HG02588 (cell line): Measurements from ENCODE around the gene HPSE2.

ENCODE experiments used
- ATAC-seq: cut with Tn5 transposase; IDR thresholded peaks from one replicate; pipeline ENCODE4 v1.9.1; 2021; ENCODE audit warnings: mild to moderate bottlenecking, moderate library complexity; ENCODE audit not compliant: unreplicated experiment

The HPSE2 gene

GRCh38 chr10:98419469-98420261, 816.0 kb downstream of the HPSE2 start:
- no peak for ATAC-seq

- ATAC-seq, result no peak
Measured at GRCh38 chr10:98418665-98419468, 816.8 kb downstream of the HPSE2 start.

GRCh38 chr10:98417973-98418664, 817.5 kb downstream of the HPSE2 start:
- no peak for ATAC-seq

GRCh38 chr10:98417481-98417959, 818.1 kb downstream of the HPSE2 start:
- no peak for ATAC-seq

GRCh38 chr10:98416606-98417388, 818.9 kb downstream of the HPSE2 start:
- ATAC-seq, result no peak

GRCh38 chr10:98415731-98416119, 819.9 kb downstream of the HPSE2 start:
- ATAC-seq, result no peak

- no peak for ATAC-seq
Measured at GRCh38 chr10:98414932-98415730, 820.5 kb downstream of the HPSE2 start, which contains the start of gene PYROXD2. Gene PYROXD2 (minus strand): TSS chr10:98415182. CDS start chr10:98415135, 47 bp downstream.

- ATAC-seq, result no peak
Measured at GRCh38 chr10:98414578-98414931, 821.1 kb downstream of the HPSE2 start.

GRCh38 chr10:98411768-98412167, 823.9 kb downstream of the HPSE2 start:
- ATAC-seq, result no peak

GRCh38 chr10:98411166-98411565, 824.5 kb downstream of the HPSE2 start:
- ATAC-seq, result no peak

- ATAC-seq, result no peak
Measured at GRCh38 chr10:98410759-98411158, 824.9 kb downstream of the HPSE2 start.

GRCh38 chr10:98410135-98410743, 825.4 kb downstream of the HPSE2 start:
- ATAC-seq, result no peak

GRCh38 chr10:98408799-98409198, 826.9 kb downstream of the HPSE2 start:
- no peak for ATAC-seq

- ATAC-seq, result no peak
Measured at GRCh38 chr10:98407744-98408241, 827.9 kb downstream of the HPSE2 start.
